Medulla oblongata (tissue), 1 donor: Measurements from ENCODE around the gene CRACR2A.

Source experiments
- DNase-seq: peaks from one replicate; pipeline ENCODE4 v3.0.0-alpha.2; 2015; ENCODE audit errors: extremely low spot score

The CRACR2A gene

GRCh38 chr12:3600039-3600720 lies 152.7 kb downstream of the CRACR2A start:
- no peak for DNase-seq

- no peak for DNase-seq
These were observed 153.7 kb downstream of the CRACR2A start for GRCh38 chr12:3598896-3599860.

- DNase-seq, result no peak
These were observed 155.2 kb downstream of the CRACR2A start for GRCh38 chr12:3597526-3598210.

GRCh38 chr12:3596703-3597415 lies 156.1 kb downstream of the CRACR2A start:
- no peak for DNase-seq

GRCh38 chr12:3595721-3596120 lies 157.2 kb downstream of the CRACR2A start:
- no peak for DNase-seq

- no peak for DNase-seq
These were observed 157.9 kb downstream of the CRACR2A start for GRCh38 chr12:3594966-3595365.

- DNase-seq, result no peak
These were observed 158.9 kb downstream of the CRACR2A start for GRCh38 chr12:3593906-3594483.

GRCh38 chr12:3592856-3593625 lies 159.9 kb downstream of the CRACR2A start:
- no peak for DNase-seq

GRCh38 chr12:3589745-3590144 lies 163.2 kb downstream of the CRACR2A start:
- DNase-seq, result no peak

- no peak for DNase-seq
These were observed 165.4 kb downstream of the CRACR2A start for GRCh38 chr12:3587402-3588013.

GRCh38 chr12:3583656-3584334 lies 169.1 kb downstream of the CRACR2A start:
- no peak for DNase-seq

GRCh38 chr12:3580094-3580749 lies 172.7 kb downstream of the CRACR2A start:
- DNase-seq, result no peak

GRCh38 chr12:3579446-3580093 lies 173.3 kb downstream of the CRACR2A start:
- no peak for DNase-seq

GRCh38 chr12:3578557-3578956 lies 174.4 kb downstream of the CRACR2A start:
- DNase-seq, result no peak

- DNase-seq, result no peak
These were observed 176.0 kb downstream of the CRACR2A start for GRCh38 chr12:3576891-3577290.

- DNase-seq, result no peak
These were observed 177.9 kb downstream of the CRACR2A start for GRCh38 chr12:3574986-3575385.

GRCh38 chr12:3572560-3572959 lies 180.3 kb downstream of the CRACR2A start:
- no peak for DNase-seq

- no peak for DNase-seq
These were observed 181.2 kb downstream of the CRACR2A start for GRCh38 chr12:3571724-3572123.
